ENCODE results near the gene PNLDC1. TPM values are rescaled to one million over a fixed set of nuclear protein-coding genes. Genes with fewer than 3 reads are reported as not detected.
"Not testable (repeated sequence)": the region's sequence is repeated elsewhere in the genome, so short reads cannot be mapped to it uniquely, and the experiment has no call there.

The PNLDC1 gene
- total RNA-seq, 1 donor from 2014 or later, result 0.26 TPM

DNA sequence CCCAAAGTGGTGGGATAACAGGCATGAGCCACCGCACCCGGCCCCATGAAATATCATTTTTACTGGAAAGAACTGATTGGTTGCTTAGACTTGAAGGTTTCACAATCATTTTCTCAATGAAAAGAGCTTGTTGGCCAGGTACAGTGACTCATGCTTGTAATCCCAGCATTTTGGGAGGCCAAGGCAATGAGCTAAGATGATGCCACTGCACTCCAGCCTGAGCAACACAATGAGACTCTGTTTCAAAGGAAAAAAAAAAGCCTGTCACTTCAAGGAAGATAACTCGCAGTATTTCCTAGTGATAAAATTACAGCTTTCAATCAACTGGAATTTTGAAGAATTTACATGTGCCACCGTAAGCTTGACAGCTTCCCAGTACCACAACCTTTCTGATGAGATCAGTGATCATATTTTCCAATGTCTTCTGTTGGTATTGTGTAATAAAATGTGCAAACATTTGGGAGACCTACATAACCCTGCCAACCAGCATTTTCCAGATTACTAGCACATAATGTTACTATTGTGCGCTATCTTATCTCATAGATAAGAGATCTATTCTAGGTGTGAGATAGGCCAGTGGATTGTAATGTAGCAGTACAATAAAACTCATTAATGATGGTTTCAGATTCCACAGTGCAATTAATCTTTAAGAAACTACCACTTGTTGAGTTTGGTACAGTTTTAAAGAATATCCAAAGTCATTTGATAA lies 7.2 kb downstream of the PNLDC1 start:
- DNase-seq (ENCODE audit: low read depth) (peak; percentile 89), FAIRE-seq (peak; percentile 88)

DNA sequence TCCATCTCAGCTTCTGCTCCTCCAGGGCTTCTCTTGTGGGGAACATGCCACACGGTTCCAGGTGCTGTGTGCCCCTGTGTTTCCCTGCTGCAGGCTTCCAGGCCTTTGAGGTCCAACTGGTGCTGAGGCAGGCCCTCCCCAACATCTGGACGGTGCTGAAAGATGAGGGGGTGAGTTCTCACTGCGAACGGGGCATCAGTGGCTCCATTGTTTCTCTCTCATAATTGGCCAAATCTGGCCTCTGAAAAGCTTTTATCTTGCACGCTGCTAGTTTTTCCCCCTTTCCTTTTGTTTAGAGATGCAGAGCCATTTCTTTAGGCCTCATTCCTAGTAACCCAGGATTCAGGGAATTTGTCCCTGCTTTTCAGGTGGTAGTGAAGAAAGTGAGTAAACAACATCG lies 8.6 kb downstream of the PNLDC1 start:
- DNase-seq (ENCODE audit: low read depth) (no peak), FAIRE-seq (no peak)
- Histone ChIP-seq H3K4me3 (ENCODE audit: low read depth, low read length) (no peak overlapping the region), H3K36me3 (ENCODE audit: control insufficient read depth, insufficient read depth, low read length) (no peaks in the 10 kb centered on the region), H3K27me3 (ENCODE audit: control insufficient read depth, insufficient read depth, low read length) (no peaks in the 10 kb centered on the region)
- TF ChIP-seq, protein P1, sequence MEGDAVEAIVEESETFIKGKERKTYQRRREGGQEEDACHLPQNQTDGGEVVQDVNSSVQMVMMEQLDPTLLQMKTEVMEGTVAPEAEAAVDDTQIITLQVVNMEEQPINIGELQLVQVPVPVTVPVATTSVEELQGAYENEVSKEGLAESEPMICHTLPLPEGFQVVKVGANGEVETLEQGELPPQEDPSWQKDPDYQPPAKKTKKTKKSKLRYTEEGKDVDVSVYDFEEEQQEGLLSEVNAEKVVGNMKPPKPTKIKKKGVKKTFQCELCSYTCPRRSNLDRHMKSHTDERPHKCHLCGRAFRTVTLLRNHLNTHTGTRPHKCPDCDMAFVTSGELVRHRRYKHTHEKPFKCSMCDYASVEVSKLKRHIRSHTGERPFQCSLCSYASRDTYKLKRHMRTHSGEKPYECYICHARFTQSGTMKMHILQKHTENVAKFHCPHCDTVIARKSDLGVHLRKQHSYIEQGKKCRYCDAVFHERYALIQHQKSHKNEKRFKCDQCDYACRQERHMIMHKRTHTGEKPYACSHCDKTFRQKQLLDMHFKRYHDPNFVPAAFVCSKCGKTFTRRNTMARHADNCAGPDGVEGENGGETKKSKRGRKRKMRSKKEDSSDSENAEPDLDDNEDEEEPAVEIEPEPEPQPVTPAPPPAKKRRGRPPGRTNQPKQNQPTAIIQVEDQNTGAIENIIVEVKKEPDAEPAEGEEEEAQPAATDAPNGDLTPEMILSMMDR (IDR thresholded peaks at IDR 0.05; ENCODE audit: insufficient read depth, low read length, severe bottlenecking), result no peak

More for the DNA sequence above, 7.2 kb downstream of the PNLDC1 start:
- Histone ChIP-seq H3K36me3 (ENCODE audit: control insufficient read depth, insufficient read depth, low read length) (no peaks in the 10 kb centered on the region), H3K27me3 (ENCODE audit: control insufficient read depth, insufficient read depth, low read length) (no peaks in the 10 kb centered on the region), H3K4me3 (ENCODE audit: low read depth, low read length) (no peak overlapping the region)
- TF ChIP-seq, protein P1 (IDR thresholded peaks at IDR 0.05; ENCODE audit: insufficient read depth, low read length, severe bottlenecking), result no peak

DNA sequence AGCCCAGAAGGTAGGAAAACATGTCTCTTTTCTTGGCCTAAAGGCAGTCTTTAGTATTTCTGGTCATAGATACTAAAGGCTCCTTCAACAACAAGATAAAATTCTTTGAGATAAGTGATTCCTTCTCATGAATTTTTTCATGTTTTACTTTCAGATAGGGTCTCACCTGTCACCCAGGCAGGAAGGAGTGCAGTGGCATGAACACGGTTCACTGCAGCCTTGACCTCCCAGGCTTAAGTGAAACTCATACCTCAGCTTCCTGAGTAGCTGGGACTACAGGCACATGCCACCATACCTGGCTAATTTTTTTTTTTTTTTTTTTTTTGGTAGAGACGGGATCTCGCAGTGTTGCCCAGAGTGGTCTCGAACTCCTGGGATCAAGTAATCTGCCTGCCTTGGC lies 9.1 kb downstream of the PNLDC1 start:
- Histone ChIP-seq H3K36me3 (ENCODE audit: control insufficient read depth, insufficient read depth, low read length) (no peaks in the 10 kb centered on the region), H3K4me3 (ENCODE audit: low read depth, low read length) (no peak overlapping the region), H3K27me3 (ENCODE audit: control insufficient read depth, insufficient read depth, low read length) (no peaks in the 10 kb centered on the region)
- TF ChIP-seq, protein P1 (IDR thresholded peaks at IDR 0.05; ENCODE audit: insufficient read depth, low read length, severe bottlenecking), result no peak
- FAIRE-seq (no peak), DNase-seq (ENCODE audit: low read depth) (no peak)

DNA sequence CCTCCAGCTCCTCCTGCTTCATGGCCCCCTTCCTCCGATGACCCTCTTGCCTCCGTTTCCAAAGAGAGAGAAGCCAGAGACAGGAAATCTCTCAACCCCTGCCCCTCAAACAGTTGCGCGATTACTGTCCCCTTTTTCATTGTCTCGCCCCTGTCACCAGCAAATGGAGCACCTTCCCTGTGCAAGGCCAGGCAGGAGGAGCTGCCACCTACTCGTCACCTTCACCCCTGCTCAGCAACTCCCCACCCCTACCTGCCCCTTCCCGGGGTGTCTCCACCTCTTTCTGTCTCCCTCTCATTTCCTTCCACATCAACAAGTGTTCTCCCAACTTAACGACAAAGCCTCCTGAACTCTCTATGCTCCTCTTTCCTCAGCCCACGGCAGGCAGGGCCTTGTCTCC lies 13.7 kb downstream of the PNLDC1 start:
- FAIRE-seq (peak; percentile 80), DNase-seq (ENCODE audit: low read depth) (no peak)
- TF ChIP-seq, protein P1 (IDR thresholded peaks at IDR 0.05; ENCODE audit: insufficient read depth, low read length, severe bottlenecking), result no peak
- no peaks in the 10 kb centered on the region for H3K36me3 ChIP-seq (ENCODE audit: control insufficient read depth, insufficient read depth, low read length)
- H3K27me3 ChIP-seq (ENCODE audit: control insufficient read depth, insufficient read depth, low read length), result no peaks in the 10 kb centered on the region
- H3K4me3 ChIP-seq (ENCODE audit: low read depth, low read length), result no peak overlapping the region

DNA sequence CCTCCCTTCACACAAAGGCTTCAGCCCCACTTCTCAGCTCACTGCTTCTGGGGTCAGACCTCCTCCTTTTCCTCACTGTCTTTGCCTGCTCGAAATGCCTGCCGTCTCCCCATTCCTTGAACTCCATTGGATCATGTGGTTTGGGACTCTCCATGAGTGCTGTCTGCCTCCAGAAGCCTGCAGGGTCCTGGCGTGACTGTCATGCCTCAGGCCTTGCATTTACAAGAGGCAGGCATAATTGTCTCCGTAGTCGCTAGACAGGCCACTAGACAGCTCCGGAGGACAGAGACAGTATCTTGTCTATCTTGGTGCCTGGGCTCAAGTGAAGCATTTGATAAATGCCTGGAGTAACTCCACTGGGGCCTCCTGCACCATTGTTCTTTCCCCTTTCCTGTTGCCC lies 15.3 kb downstream of the PNLDC1 start:
- DNase-seq (ENCODE audit: low read depth) (no peak), FAIRE-seq (no peak)
- TF ChIP-seq, protein P1 (IDR thresholded peaks at IDR 0.05; ENCODE audit: insufficient read depth, low read length, severe bottlenecking), result no peak
- Histone ChIP-seq H3K4me3 (ENCODE audit: low read depth, low read length) (no peak overlapping the region), H3K27me3 (ENCODE audit: control insufficient read depth, insufficient read depth, low read length) (peaks cover 4% of the 10 kb centered on the region), H3K36me3 (ENCODE audit: control insufficient read depth, insufficient read depth, low read length) (no peaks in the 10 kb centered on the region)

DNA sequence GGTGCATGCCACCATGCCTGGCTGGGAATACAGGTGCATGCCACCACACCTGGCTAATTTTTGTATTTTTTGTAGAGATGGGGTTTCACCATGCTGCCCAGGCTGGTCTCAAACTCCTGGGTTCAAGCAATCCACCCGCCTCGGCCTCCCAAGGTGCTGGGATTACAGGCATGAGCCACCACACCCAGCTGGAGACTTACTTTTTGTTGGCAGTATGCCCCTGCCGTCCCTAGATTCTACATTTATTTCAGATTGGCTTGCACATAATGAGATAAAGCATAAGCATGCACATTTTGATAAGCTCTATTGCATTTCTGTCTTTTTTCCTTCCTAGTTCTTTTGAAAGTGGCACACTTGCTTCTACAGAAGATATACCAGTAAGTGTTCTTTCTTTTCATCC lies 16.7 kb downstream of the PNLDC1 start:
- DNase-seq (ENCODE audit: low read depth); H3K27me3 ChIP-seq (ENCODE audit: control insufficient read depth, insufficient read depth, low read length); H3K4me3 ChIP-seq (ENCODE audit: low read depth, low read length); H3K36me3 ChIP-seq (ENCODE audit: control insufficient read depth, insufficient read depth, low read length); FAIRE-seq: not testable (repeated sequence)
